ENCODE data around the gene ZFYVE28.

DNA sequence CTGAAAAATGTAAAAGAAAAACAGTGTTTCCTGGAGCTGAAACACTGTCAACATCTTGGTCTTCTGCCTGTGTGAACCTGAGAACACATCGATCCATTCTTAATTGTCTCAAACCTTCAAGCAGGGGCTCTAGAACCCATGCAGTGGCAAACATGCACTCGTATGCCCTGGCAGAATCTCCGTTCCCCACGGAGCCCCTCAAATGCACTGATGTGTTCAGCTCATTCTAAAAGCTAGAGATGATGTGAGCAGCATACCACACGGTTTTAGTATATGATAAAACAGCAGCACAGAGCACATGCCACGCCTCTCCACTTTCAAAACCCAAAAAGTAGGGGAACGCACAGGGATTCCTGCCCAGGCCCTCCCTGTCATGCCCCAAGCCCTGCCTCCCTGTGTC, 44.9 kb downstream of the ZFYVE28 start:
- no peak for TF ChIP-seq ZNF274 (IDR thresholded peaks at IDR 0.05; ENCODE audit: low read depth, low read length)
- no peak for TF ChIP-seq YY1 (IDR thresholded peaks at IDR 0.05; ENCODE audit: insufficient read depth, insufficient read length)
- TF ChIP-seq SUZ12 (IDR thresholded peaks at IDR 0.05; ENCODE audit: extremely low read depth, insufficient read depth, insufficient read length) = no peak
